MM.1S (cell line): ENCODE data around the gene CWF19L2.
"Not testable (repeated sequence)": the region's sequence is repeated elsewhere in the genome, so short reads cannot be mapped to it uniquely, and the experiment has no call there.

Source experiments
- CTCF ChIP-seq: fragments of 300-600 bp; sonication (generic); IDR thresholded peaks from 2 replicates; pipeline ENCODE4 v1.5.1; 2016; ENCODE audit warnings: antibody characterized with exemption, low read length, mixed read lengths
- EZH2 ChIP-seq: fragments of 300-600 bp; sonication (generic); optimal IDR thresholded peaks from 2 replicates; pipeline ENCODE3; 2017; ENCODE audit warnings: low read depth, mild to moderate bottlenecking, antibody characterized with exemption, low read length, mixed read lengths

DNA sequence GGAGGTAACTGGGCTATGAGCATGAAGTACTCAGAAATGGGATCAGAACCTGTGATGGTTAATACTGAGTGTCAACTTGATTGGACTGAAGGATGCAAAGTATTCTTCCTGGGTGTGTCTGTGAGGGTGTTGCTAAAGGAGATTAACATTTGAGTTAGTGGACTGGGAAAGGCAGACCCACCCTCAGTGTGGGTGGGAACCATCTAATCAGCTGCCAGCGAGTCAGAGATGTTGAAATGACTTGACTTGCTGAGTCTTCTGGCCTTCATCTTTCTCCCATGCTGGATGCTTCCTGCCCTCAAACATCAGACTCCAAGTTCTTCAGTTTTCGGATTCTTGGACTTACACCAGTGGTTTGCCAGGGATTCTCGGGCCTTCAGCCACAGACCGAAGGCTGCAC is 66.9 kb downstream of the CWF19L2 start:
- not testable (repeated sequence) for TF ChIP-seq CTCF, EZH2
